HepG2 (cell line): Measurements from ENCODE around the gene UBQLN4. TPM values are rescaled to one million over a fixed set of nuclear protein-coding genes. Genes with fewer than 3 reads are reported as not detected.
A peak's percentile ranks its signal among the peaks of the same experiment; 100 is the strongest.

Experiments
- CREBL2 ChIP-seq: sonication (generic); formaldehyde crosslinking; IDR thresholded peaks from 2 replicates; pipeline ENCODE4 v1.8.1; 2023; ENCODE audit warnings: missing genetic modification reagents, mild to moderate bottlenecking, borderline replicate concordance
- GABPA ChIP-seq, 2 experiments: IDR thresholded peaks; 2 replicates each; pipeline ENCODE4 v1.6.1; 2011 to 2016; ENCODE audit warnings: low read depth in 2 of 2, low read length in 1 of 2, missing biosample characterization in 1 of 2, missing genetic modification characterization in 1 of 2
- HNF4A ChIP-seq: sonication (generic); formaldehyde crosslinking; IDR thresholded peaks from 2 replicates; pipeline ENCODE4 v1.4.0; 2020; ENCODE audit warnings: missing genetic modification reagents
- HOXA3 ChIP-seq: sonication (generic); formaldehyde crosslinking; IDR thresholded peaks from 2 replicates; pipeline ENCODE4 v1.5.0; 2020; ENCODE audit warnings: missing genetic modification reagents
- KAT7 ChIP-seq: IDR thresholded peaks from 2 replicates; pipeline ENCODE4 v1.6.1; 2018; ENCODE audit warnings: borderline replicate concordance, missing compliant biosample characterization
- MEF2D ChIP-seq: sonication (generic); formaldehyde crosslinking; IDR thresholded peaks from 2 replicates; pipeline ENCODE4 v1.5.1; 2020; ENCODE audit warnings: mild to moderate bottlenecking, missing genetic modification reagents
- MXD1 ChIP-seq: sonication (generic); formaldehyde crosslinking; IDR thresholded peaks from 2 replicates; pipeline ENCODE4 v1.4.0; 2020; ENCODE audit warnings: mild to moderate bottlenecking, missing genetic modification reagents
- PHF20 ChIP-seq: sonication (generic); formaldehyde crosslinking; IDR thresholded peaks from 2 replicates; pipeline ENCODE4 v1.5.0; 2020; ENCODE audit warnings: mild to moderate bottlenecking, missing genetic modification reagents
- SP140L ChIP-seq: sonication (generic); formaldehyde crosslinking; IDR thresholded peaks from 2 replicates; pipeline ENCODE4 v1.4.0; 2020; ENCODE audit warnings: missing genetic modification reagents, borderline replicate concordance
- TRAFD1 ChIP-seq: sonication (generic); formaldehyde crosslinking; IDR thresholded peaks from 2 replicates; pipeline ENCODE4 v1.5.1; 2020; ENCODE audit warnings: missing genetic modification reagents, mild to moderate bottlenecking, borderline replicate concordance
- ZBTB7A ChIP-seq: sonication (generic); formaldehyde crosslinking; IDR thresholded peaks from 2 replicates; pipeline ENCODE4 v1.8.0; 2022; ENCODE audit warnings: mild to moderate bottlenecking, missing genetic modification reagents
- ZFP36 ChIP-seq: fragments of 150-350 bp; IDR thresholded peaks from 2 replicates; pipeline ENCODE4 v1.6.1; 2018; ENCODE audit warnings: borderline replicate concordance, low read length, low read depth; ENCODE audit not compliant: partially characterized antibody
- ZMAT3 ChIP-seq: sonication (generic); formaldehyde crosslinking; conservative IDR thresholded peaks from 2 replicates; pipeline ENCODE4 v1.7.0; 2021; ENCODE audit warnings: missing genetic modification reagents
- ZMYM2 ChIP-seq: sonication (generic); formaldehyde crosslinking; IDR thresholded peaks from 2 replicates; pipeline ENCODE4 v1.8.0; 2022; ENCODE audit warnings: mild to moderate bottlenecking, missing genetic modification reagents
- ZNF12 ChIP-seq: sonication (generic); formaldehyde crosslinking; IDR thresholded peaks from 2 replicates; pipeline ENCODE4 v1.5.0; 2020; ENCODE audit warnings: missing genetic modification reagents
- ZNF337 ChIP-seq: sonication (generic); formaldehyde crosslinking; IDR thresholded peaks from 2 replicates; pipeline ENCODE4 v1.5.1; 2020; ENCODE audit warnings: missing genetic modification reagents, low read depth, mild to moderate bottlenecking, borderline replicate concordance
- ZNF441 ChIP-seq: sonication (generic); formaldehyde crosslinking; IDR thresholded peaks from 2 replicates; pipeline ENCODE4 v1.7.0; 2021; ENCODE audit warnings: missing genetic modification reagents, borderline replicate concordance
- ZNF512 ChIP-seq: sonication (generic); formaldehyde crosslinking; IDR thresholded peaks from 2 replicates; pipeline ENCODE4 v1.4.0; 2020; ENCODE audit warnings: mild to moderate bottlenecking, missing genetic modification reagents
- ZNF766 ChIP-seq: sonication (generic); formaldehyde crosslinking; IDR thresholded peaks from 2 replicates; pipeline ENCODE4 v1.5.0; 2020; ENCODE audit warnings: missing genetic modification reagents, borderline replicate concordance
- polyA plus RNA-seq, 8 experiments: library from polyadenylated mRNA; depleted of rRNA in 3 of 8; stranded (reverse) in 7 of 8; unstranded in 1 of 8; fragments of >200 nt; fragmentation: Illumina TruSeq in 4 of 8; extraction: Trizol in 4 of 8; gene quantifications; 2 replicates each; pipeline versions ENCODE4 v1.2.1 to v1.2.3, GENCODE V29; 2011 to 2016; ENCODE audit warnings: low read depth in 4 of 8, missing spikeins in 1 of 8, mixed read lengths in 1 of 8; ENCODE audit not compliant: insufficient read depth in 1 of 8
- total RNA-seq, 5 experiments: library from RNA; depleted of rRNA; stranded (reverse); fragments of >200 nt; fragmentation: Illumina TruSeq; extraction: Trizol; gene quantifications; 2 replicates each; pipeline ENCODE4 v1.2.3, GENCODE V29; 2016; ENCODE audit warnings: low read depth in 1 of 5
- TF ChIP-seq, protein P1 (sequence below): fragments of 450-650 bp; IDR thresholded peaks from 2 replicates; pipeline ENCODE4 v1.6.1; 2017
- TF ChIP-seq, protein P2 (sequence below): sonication (generic); formaldehyde crosslinking; IDR thresholded peaks from 2 replicates; pipeline ENCODE4 v1.8.0; 2022; ENCODE audit warnings: missing genetic modification reagents, mild to moderate bottlenecking, moderate library complexity, borderline replicate concordance

Gene UBQLN4
- total and polyA plus RNA-seq, 2 of the 13 experiments (the other 11 are each of a cell fraction or from before 2014, with no cell fraction given), result 31.5 to 39.8 TPM

DNA sequence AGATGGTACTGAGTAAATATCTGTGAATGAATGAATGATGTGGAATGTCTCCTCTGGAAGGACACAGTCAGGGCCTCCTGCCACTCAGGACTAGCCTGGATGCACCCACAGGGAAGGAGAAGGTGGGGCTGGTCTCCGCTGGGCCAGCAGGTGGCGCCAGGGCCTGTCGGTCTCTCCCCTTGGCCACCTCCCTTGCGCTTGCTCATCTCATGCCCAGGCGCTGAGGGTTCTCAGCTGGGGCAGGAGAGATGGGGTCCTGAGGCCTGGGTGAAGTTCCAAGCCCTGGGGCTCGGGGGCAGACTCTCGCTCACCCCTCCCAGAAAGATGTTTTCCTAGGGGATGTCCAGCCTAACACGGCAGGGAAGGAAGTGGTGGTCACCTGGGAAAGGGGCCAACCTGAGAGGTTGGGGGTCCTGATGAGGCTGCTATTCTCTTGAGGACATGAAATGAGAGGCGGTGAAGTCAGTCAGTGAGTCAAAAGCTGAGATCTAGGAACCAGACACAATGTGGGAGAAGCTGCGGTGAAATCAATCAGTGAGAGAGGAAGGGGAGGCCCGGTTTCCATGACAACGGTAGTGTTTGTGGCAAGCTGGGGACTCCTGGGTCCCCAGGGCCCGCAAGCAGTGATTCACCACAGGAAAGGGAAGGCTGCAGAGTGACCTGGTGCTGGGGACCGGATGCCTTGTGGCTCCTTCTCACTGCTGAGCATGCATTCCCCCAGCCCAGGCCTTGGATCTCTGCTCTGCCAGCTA lies 43.2 kb upstream of the UBQLN4 start (continued):
- TF ChIP-seq ZNF512 (no peak), MXD1 (CRISPR knock-in tag) (no peak), ZBTB7A (CRISPR knock-in tag) (no peak), TRAFD1 (CRISPR knock-in tag) (no peak), ZMAT3 (CRISPR knock-in tag) (no peak), ZFP36 (no peak), SP140L (CRISPR knock-in tag) (no peak), HOXA3 (0 out of 2 replicates have a peak, but pooled peaks have one; percentile 45), HNF4A (no peak), PHF20 (CRISPR knock-in tag) (no peak), ZNF441 (CRISPR knock-in tag) (no peak), MEF2D (CRISPR knock-in tag) (peak; percentile 56; the same call in 1 of the 2 replicates), ZNF12 (CRISPR knock-in tag) (0 out of 2 replicates have a peak, but pooled peaks have one; percentile 33), KAT7 (CRISPR knock-in tag) (peak; percentile 55; the same call in 1 of the 2 replicates), CREBL2 (CRISPR knock-in tag) (no peak), ZMYM2 (CRISPR knock-in tag) (no peak), GABPA (IDR thresholded peaks at IDR 0.05; ENCODE audit: low read depth, low read length) (no peak), GABPA (CRISPR knock-in tag; IDR thresholded peaks at IDR 0.05; ENCODE audit: low read depth) (no peak), ZNF337 (CRISPR knock-in tag) (no peak), ZNF766 (CRISPR knock-in tag) (no peak)
- TF ChIP-seq, protein P1, sequence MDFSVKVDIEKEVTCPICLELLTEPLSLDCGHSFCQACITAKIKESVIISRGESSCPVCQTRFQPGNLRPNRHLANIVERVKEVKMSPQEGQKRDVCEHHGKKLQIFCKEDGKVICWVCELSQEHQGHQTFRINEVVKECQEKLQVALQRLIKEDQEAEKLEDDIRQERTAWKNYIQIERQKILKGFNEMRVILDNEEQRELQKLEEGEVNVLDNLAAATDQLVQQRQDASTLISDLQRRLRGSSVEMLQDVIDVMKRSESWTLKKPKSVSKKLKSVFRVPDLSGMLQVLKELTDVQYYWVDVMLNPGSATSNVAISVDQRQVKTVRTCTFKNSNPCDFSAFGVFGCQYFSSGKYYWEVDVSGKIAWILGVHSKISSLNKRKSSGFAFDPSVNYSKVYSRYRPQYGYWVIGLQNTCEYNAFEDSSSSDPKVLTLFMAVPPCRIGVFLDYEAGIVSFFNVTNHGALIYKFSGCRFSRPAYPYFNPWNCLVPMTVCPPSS, result no peak
- TF ChIP-seq, protein P2, sequence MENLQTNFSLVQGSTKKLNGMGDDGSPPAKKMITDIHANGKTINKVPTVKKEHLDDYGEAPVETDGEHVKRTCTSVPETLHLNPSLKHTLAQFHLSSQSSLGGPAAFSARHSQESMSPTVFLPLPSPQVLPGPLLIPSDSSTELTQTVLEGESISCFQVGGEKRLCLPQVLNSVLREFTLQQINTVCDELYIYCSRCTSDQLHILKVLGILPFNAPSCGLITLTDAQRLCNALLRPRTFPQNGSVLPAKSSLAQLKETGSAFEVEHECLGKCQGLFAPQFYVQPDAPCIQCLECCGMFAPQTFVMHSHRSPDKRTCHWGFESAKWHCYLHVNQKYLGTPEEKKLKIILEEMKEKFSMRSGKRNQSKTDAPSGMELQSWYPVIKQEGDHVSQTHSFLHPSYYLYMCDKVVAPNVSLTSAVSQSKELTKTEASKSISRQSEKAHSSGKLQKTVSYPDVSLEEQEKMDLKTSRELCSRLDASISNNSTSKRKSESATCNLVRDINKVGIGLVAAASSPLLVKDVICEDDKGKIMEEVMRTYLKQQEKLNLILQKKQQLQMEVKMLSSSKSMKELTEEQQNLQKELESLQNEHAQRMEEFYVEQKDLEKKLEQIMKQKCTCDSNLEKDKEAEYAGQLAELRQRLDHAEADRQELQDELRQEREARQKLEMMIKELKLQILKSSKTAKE (CRISPR knock-in tag), result no peak
